H9 (cell line): ENCODE results near the gene FAM3B. TPM values are rescaled to one million over a fixed set of nuclear protein-coding genes. Genes with fewer than 3 reads are reported as not detected.
A peak's percentile ranks its signal among the peaks of the same experiment; 100 is the strongest.

Experiments
- DNase-seq: peaks from one replicate; pipeline ENCODE4 v3.0.0-alpha.2; 2017
- H2AFZ ChIP-seq: one replicate; pipeline ENCODE4 v1.6.1; 2013; ENCODE audit warnings: mild to moderate bottlenecking, low read length, control low read depth, moderate library complexity
- H2AK5ac ChIP-seq: 2 replicates; pipeline ENCODE4 v1.6.1; 2013; ENCODE audit warnings: low read length, control low read depth, mixed read lengths; ENCODE audit not compliant: insufficient read length
- H2BK120ac ChIP-seq: one replicate; pipeline ENCODE4 v1.6.1; 2013; ENCODE audit warnings: low read depth, mild to moderate bottlenecking, low read length, control low read depth, inconsistent platforms; ENCODE audit not compliant: poor library complexity, severe bottlenecking
- H2BK12ac ChIP-seq: 2 replicates; pipeline ENCODE4 v1.6.1; 2013; ENCODE audit warnings: low read length, control low read depth, mixed read lengths, low read depth; ENCODE audit not compliant: insufficient read length
- H2BK15ac ChIP-seq: 2 replicates; pipeline ENCODE4 v1.6.1; 2013; ENCODE audit warnings: low read depth, low read length, control low read depth
- H2BK20ac ChIP-seq: one replicate; pipeline ENCODE4 v1.6.1; 2013; ENCODE audit warnings: low read depth, mild to moderate bottlenecking, low read length, control low read depth, inconsistent platforms; ENCODE audit not compliant: poor library complexity, severe bottlenecking
- H2BK5ac ChIP-seq: 2 replicates; pipeline ENCODE4 v1.6.1; 2013; ENCODE audit warnings: low read length, control low read depth, mixed read lengths; ENCODE audit not compliant: insufficient read length
- H3K14ac ChIP-seq: 2 replicates; pipeline ENCODE4 v1.6.1; 2013; ENCODE audit warnings: low read length, control low read depth; ENCODE audit not compliant: insufficient read depth
- H3K18ac ChIP-seq: 2 replicates; pipeline ENCODE4 v1.6.1; 2013; ENCODE audit warnings: low read depth, mild to moderate bottlenecking, mixed read lengths, low read length, control low read depth; ENCODE audit not compliant: insufficient read length
- H3K23ac ChIP-seq: 2 replicates; pipeline ENCODE4 v1.6.1; 2013; ENCODE audit warnings: low read length, control low read depth, mixed read lengths, low read depth; ENCODE audit not compliant: insufficient read length
- H3K23me2 ChIP-seq: 2 replicates; pipeline ENCODE4 v1.6.1; 2013; ENCODE audit warnings: low read depth, mild to moderate bottlenecking, mixed read lengths, low read length, control low read depth; ENCODE audit not compliant: insufficient read length, poor library complexity, severe bottlenecking
- H3K27ac ChIP-seq: 2 replicates; pipeline ENCODE4 v1.5.1; 2013; ENCODE audit warnings: low read length, control low read depth, mixed read lengths, low read depth; ENCODE audit not compliant: insufficient read length
- H3K27me3 ChIP-seq: 2 replicates; pipeline ENCODE4 v1.6.1; 2013; ENCODE audit warnings: low read length, control low read depth, inconsistent platforms; ENCODE audit not compliant: insufficient read depth
- H3K4ac ChIP-seq: 2 replicates; pipeline ENCODE4 v1.6.1; 2013; ENCODE audit warnings: low read depth, mild to moderate bottlenecking, control low read depth, inconsistent platforms, low read length, moderate library complexity
- H3K4me1 ChIP-seq: 2 replicates; pipeline ENCODE4 v1.6.1; 2013; ENCODE audit warnings: low read length, control low read depth, inconsistent platforms; ENCODE audit not compliant: insufficient read depth
- H3K4me2 ChIP-seq: 2 replicates; pipeline ENCODE4 v1.6.1; 2013; ENCODE audit warnings: low read length, control low read depth, mixed read lengths; ENCODE audit not compliant: insufficient read length, insufficient read depth
- H3K56ac ChIP-seq: 2 replicates; pipeline ENCODE4 v1.6.1; 2013; ENCODE audit warnings: low read depth, mild to moderate bottlenecking, mixed read lengths, low read length, control low read depth; ENCODE audit not compliant: insufficient read length
- H3K79me1 ChIP-seq: 2 replicates; pipeline ENCODE4 v1.6.1; 2013; ENCODE audit warnings: low read depth, mild to moderate bottlenecking, moderate library complexity, low read length, control low read depth, inconsistent platforms; ENCODE audit not compliant: insufficient read depth, poor library complexity, severe bottlenecking
- H3K79me2 ChIP-seq: 2 replicates; pipeline ENCODE4 v1.6.1; 2013; ENCODE audit warnings: low read length, control low read depth, inconsistent platforms; ENCODE audit not compliant: insufficient read depth
- H3K9ac ChIP-seq: 2 replicates; pipeline ENCODE4 v1.6.1; 2013; ENCODE audit warnings: low read length, control low read depth, mixed read lengths; ENCODE audit not compliant: insufficient read length; ENCODE audit errors: extremely low read depth
- H3K9me3 ChIP-seq: one replicate; pipeline ENCODE4 v1.6.1; 2013; ENCODE audit warnings: low read depth, low read length, inconsistent platforms; ENCODE audit not compliant: control insufficient read depth
- H3T11ph ChIP-seq: one replicate; pipeline ENCODE4 v1.6.1; 2013; ENCODE audit warnings: mild to moderate bottlenecking, low read length, control low read depth, inconsistent platforms
- H4K20me1 ChIP-seq: one replicate; pipeline ENCODE4 v1.6.1; 2013; ENCODE audit not compliant: control insufficient read depth, insufficient read length, insufficient read depth
- H4K5ac ChIP-seq: 2 replicates; pipeline ENCODE4 v1.6.1; 2013; ENCODE audit warnings: low read depth, mild to moderate bottlenecking, mixed read lengths, low read length, control low read depth; ENCODE audit not compliant: insufficient read length
- H4K8ac ChIP-seq: replicated peaks from 2 replicates; pipeline ENCODE4 v1.6.1; 2013; ENCODE audit warnings: low read length, control low read depth, mixed read lengths, low read depth; ENCODE audit not compliant: insufficient read length
- H4K91ac ChIP-seq: 2 replicates; pipeline ENCODE4 v1.6.1; 2013; ENCODE audit warnings: low read depth, mild to moderate bottlenecking, moderate library complexity, mixed read lengths, low read length, control low read depth; ENCODE audit not compliant: insufficient read length
- H3K27ac Mint-ChIP-seq, 3 experiments: 2 replicates in 2 of 3; 3 replicates in 1 of 3; pipeline ENCODE4 v1.8.0; 2020 to 2021; ENCODE audit warnings: mixed read lengths in 3 of 3, mild to moderate bottlenecking in 1 of 3, moderate library complexity in 1 of 3
- H3K27me3 Mint-ChIP-seq: 2 replicates; pipeline ENCODE4 v1.8.0; 2021; ENCODE audit warnings: low read depth, mild to moderate bottlenecking, moderate library complexity, mixed read lengths
- H3K36me3 Mint-ChIP-seq, 3 experiments: 2 replicates in 2 of 3; 3 replicates in 1 of 3; pipeline ENCODE4 v1.8.0; 2020 to 2021; ENCODE audit warnings: low read depth in 3 of 3, mixed read lengths in 3 of 3; ENCODE audit not compliant: insufficient read depth in 1 of 3
- H3K4me1 Mint-ChIP-seq, 2 experiments: 2 replicates each; pipeline ENCODE4 v1.8.0; 2020; ENCODE audit warnings: mixed read lengths in 2 of 2
- H3K4me3 Mint-ChIP-seq, 2 experiments: 2 replicates in 1 of 2; 3 replicates in 1 of 2; pipeline ENCODE4 v1.8.0; 2020 to 2021; ENCODE audit warnings: mild to moderate bottlenecking in 2 of 2, mixed read lengths in 2 of 2, moderate library complexity in 1 of 2
- H3K9me3 Mint-ChIP-seq, 2 experiments: 2 replicates in 1 of 2; 3 replicates in 1 of 2; pipeline ENCODE4 v1.8.0; 2020; ENCODE audit warnings: mild to moderate bottlenecking in 2 of 2, mixed read lengths in 2 of 2, moderate library complexity in 1 of 2
- WGBS: extraction: QIAGEN DNeasy Blood & Tissue Kit; methylation state at CpG from one replicate; pipeline ENCODE4 v1.1.7; 2013; ENCODE audit warnings: missing lambda C conversion rate, low lambda C conversion rate, mixed read lengths; ENCODE audit not compliant: insufficient read length; ENCODE audit errors: extremely low coverage; 5-methylcytosine and 5-hydroxymethylcytosine counted together
- total RNA-seq: library from RNA; stranded (reverse); gene quantifications from 2 replicates; pipeline ENCODE4 v1.2.1, GENCODE V29; 2021
- TF ChIP-seq, protein P1 (sequence below): fragments of 200-600 bp; sonication (generic); conservative IDR thresholded peaks from 3 replicates; pipeline ENCODE4 v1.8.0; 2021; ENCODE audit warnings: antibody characterized with exemption, mild to moderate bottlenecking

Gene FAM3B
- total RNA-seq, 1 experiment from 2014 or later = 5.0 TPM

DNA sequence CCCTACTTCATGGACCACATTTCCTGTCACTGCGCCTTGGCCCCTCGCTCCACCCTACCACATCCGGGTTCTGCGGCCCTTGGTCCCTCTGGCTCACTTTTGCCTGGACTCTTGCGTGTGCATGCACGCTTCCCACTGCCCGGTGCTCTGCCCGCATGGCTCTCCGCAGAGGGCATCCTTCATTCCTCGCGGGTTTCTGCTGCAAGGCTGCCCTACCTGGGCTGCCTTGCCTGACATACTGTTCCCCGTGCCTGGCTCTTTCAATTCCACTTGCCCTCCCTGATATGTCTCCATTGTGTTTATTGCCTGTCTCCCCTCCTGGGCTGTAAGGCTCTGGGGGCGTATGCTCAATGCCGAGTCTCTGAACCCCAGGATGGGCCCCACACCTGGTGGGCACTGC, 71.7 kb downstream of the FAM3B start:
- DNase-seq = no peak

More for the DNA sequence above, 71.7 kb downstream of the FAM3B start:
- Mint-ChIP-seq H3K4me3 (no peak overlapping the region), H3K9me3 (peaks cover 0 to 6% of the 10 kb centered on the region in 2 experiments; a peak in 1 of 5 replicates), H3K27me3 (peaks cover 2% of the 10 kb centered on the region), H3K4me1 (peaks cover 3 to 6% of the 10 kb centered on the region in 2 experiments; a peak in 3 of 4 replicates), H3K36me3 (peaks cover 0 to 7% (median 0%) of the 10 kb centered on the region in 3 experiments; a peak in 2 of 7 replicates), H3K27ac (peak overlapping the region in 2 of 3 experiments; percentile 41 to 71; a peak in 3 of 7 replicates)
- Histone ChIP-seq H3K4me1 (no peaks in the 10 kb centered on the region), H3K14ac (no peak overlapping the region), H3K9ac (no peak overlapping the region), H2AK5ac (no peak overlapping the region), H3K4ac (no peak overlapping the region), H2BK120ac (no peak overlapping the region), H3T11ph (no peak overlapping the region), H3K79me2 (no peaks in the 10 kb centered on the region), H3K4me2 (no peak overlapping the region), H2BK15ac (no peak overlapping the region; the same call in 1 of the 2 replicates), H3K23me2 (no peaks in the 10 kb centered on the region), H3K56ac (no peak overlapping the region), H3K18ac (no peak overlapping the region), H4K5ac (no peak overlapping the region), H3K79me1 (no peaks in the 10 kb centered on the region), H3K23ac (no peak overlapping the region), H4K91ac (no peak overlapping the region), H3K27me3 (no peaks in the 10 kb centered on the region), H2BK12ac (no peak overlapping the region), H3K27ac (no peak overlapping the region), H3K9me3 (no peaks in the 10 kb centered on the region), H4K8ac (no peak overlapping the region), H4K20me1 (no peaks in the 10 kb centered on the region), H2BK20ac (no peak overlapping the region), H2AFZ (no peak overlapping the region), H2BK5ac (no peak overlapping the region)
- no CpG with 5 or more reads among the region's 14 CpGs for WGBS
- TF ChIP-seq, protein P1, sequence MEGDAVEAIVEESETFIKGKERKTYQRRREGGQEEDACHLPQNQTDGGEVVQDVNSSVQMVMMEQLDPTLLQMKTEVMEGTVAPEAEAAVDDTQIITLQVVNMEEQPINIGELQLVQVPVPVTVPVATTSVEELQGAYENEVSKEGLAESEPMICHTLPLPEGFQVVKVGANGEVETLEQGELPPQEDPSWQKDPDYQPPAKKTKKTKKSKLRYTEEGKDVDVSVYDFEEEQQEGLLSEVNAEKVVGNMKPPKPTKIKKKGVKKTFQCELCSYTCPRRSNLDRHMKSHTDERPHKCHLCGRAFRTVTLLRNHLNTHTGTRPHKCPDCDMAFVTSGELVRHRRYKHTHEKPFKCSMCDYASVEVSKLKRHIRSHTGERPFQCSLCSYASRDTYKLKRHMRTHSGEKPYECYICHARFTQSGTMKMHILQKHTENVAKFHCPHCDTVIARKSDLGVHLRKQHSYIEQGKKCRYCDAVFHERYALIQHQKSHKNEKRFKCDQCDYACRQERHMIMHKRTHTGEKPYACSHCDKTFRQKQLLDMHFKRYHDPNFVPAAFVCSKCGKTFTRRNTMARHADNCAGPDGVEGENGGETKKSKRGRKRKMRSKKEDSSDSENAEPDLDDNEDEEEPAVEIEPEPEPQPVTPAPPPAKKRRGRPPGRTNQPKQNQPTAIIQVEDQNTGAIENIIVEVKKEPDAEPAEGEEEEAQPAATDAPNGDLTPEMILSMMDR = no peak
